GM12878 (cell line): Measurements from ENCODE around the gene SAMD15. TPM values are rescaled to one million over a fixed set of nuclear protein-coding genes. Genes with fewer than 3 reads are reported as not detected.

ENCODE experiments used
- ATAC-seq: fragments of 200-7000 bp; cut with Tn5 transposase; 3 replicates; pipeline ENCODE4 v1.9.1; 2020; ENCODE audit warnings: mild to moderate bottlenecking, moderate library complexity
- BruUV-seq: library from RNA; stranded (reverse); fragments of 400-500 nt; replicated peaks from 2 replicates; lab custom pipeline; 2021; lab: Mats Ljungman, UMichigan
- CTCF ChIA-PET: fragments of 300-600 bp; sonication (Branson Sonifier 250); formaldehyde crosslinking; extraction: SDS; loops from one replicate; lab custom pipeline; 2021; ENCODE audit warnings: inconsistent platforms; lab: Yijun Ruan, JAX
- POLR2A ChIA-PET: fragments of 350-600 bp; formaldehyde crosslinking; extraction: SDS; loops from one replicate; lab custom pipeline; 2021; ENCODE audit warnings: inconsistent platforms; lab: Charles Lee
- RAD21 ChIA-PET: fragments of 300-600 bp; sonication (Branson Sonifier 250); formaldehyde crosslinking; loops from one replicate; lab custom pipeline; 2023; ENCODE audit warnings: antibody characterized with exemption; ENCODE audit not compliant: unreplicated experiment; lab: Charles Lee
- SMC1A ChIA-PET: fragments of 300-600 bp; sonication (Branson Sonifier 250); formaldehyde crosslinking; loops from one replicate; lab custom pipeline; 2023; ENCODE audit not compliant: unreplicated experiment, uncharacterized antibody; lab: Charles Lee
- DNase-seq: peaks from one replicate; pipeline ENCODE4 v3.0.0-alpha.2; 2011; ENCODE audit warnings: low read depth, low spot score
- FAIRE-seq: peaks from 3 replicates; lab custom pipeline; 2011; peaks lifted over from hg19 to GRCh38; lab: Jason Lieb, UNC
- H2AFZ ChIP-seq: 2 replicates; pipeline ENCODE4 v1.6.0; 2011; ENCODE audit warnings: low read depth, low read length, control low read depth; ENCODE audit not compliant: control insufficient read depth
- H3K27ac ChIP-seq: 2 replicates; pipeline ENCODE4 v1.5.1; 2011; ENCODE audit warnings: control low read depth; ENCODE audit not compliant: control insufficient read depth, insufficient read depth
- H3K27me3 ChIP-seq, 2 experiments: replicated peaks in 1 of 2; 2 replicates each; pipeline versions ENCODE4 v1.6.0 to v1.6.1; 2011; ENCODE audit warnings: low read length in 1 of 2; ENCODE audit not compliant: control insufficient read depth in 2 of 2, insufficient read depth in 2 of 2
- H3K36me3 ChIP-seq, 2 experiments: 2 replicates each; pipeline ENCODE4 v1.5.1; 2011; ENCODE audit warnings: low read length in 1 of 2; ENCODE audit not compliant: control insufficient read depth in 2 of 2, insufficient read depth in 2 of 2
- H3K4me1 ChIP-seq: 2 replicates; pipeline ENCODE4 v1.6.1; 2011; ENCODE audit warnings: mild to moderate bottlenecking, low read length, moderate library complexity, mixed read lengths; ENCODE audit not compliant: control insufficient read depth, insufficient read depth
- H3K4me2 ChIP-seq: 2 replicates; pipeline ENCODE4 v1.6.0; 2011; ENCODE audit warnings: control low read depth; ENCODE audit not compliant: control insufficient read depth, insufficient read depth
- H3K4me3 ChIP-seq: fragments of 200-600 bp; sonication (generic); 2 replicates; pipeline ENCODE4 v1.5.1; 2016
- H3K79me2 ChIP-seq: 2 replicates; pipeline ENCODE4 v1.6.0; 2011; ENCODE audit warnings: low read length; ENCODE audit not compliant: control insufficient read depth, insufficient read depth
- H3K9ac ChIP-seq: 2 replicates; pipeline ENCODE4 v1.8.0; 2011; ENCODE audit warnings: low read length, control low read depth, mixed read lengths; ENCODE audit not compliant: control insufficient read depth, insufficient read depth
- H3K9me3 ChIP-seq: replicated peaks from 3 replicates; pipeline ENCODE4 v1.5.1; 2011; ENCODE audit warnings: mild to moderate bottlenecking, low read length; ENCODE audit not compliant: control insufficient read depth, insufficient read depth
- H4K20me1 ChIP-seq: 2 replicates; pipeline ENCODE4 v1.6.0; 2011; ENCODE audit not compliant: control insufficient read depth, insufficient read depth
- ASH2L ChIP-seq: fragments of 300-600, 200-600 bp; sonication (generic); IDR thresholded peaks from 2 replicates; pipeline ENCODE4 v1.6.1; 2017; ENCODE audit warnings: low read depth, mild to moderate bottlenecking, borderline replicate concordance
- ATF3 ChIP-seq: IDR thresholded peaks from 2 replicates; pipeline ENCODE4 v1.6.1; 2011; ENCODE audit warnings: low read depth, mild to moderate bottlenecking, low read length, moderate library complexity, borderline replicate concordance; ENCODE audit errors: extremely low read depth
- BCL11A ChIP-seq: IDR thresholded peaks from 2 replicates; pipeline ENCODE4 v1.6.1; 2011; ENCODE audit warnings: low read depth, low read length
- CBX5 ChIP-seq: sonication (generic); IDR thresholded peaks from 2 replicates; pipeline ENCODE4 v1.6.1; 2016; ENCODE audit warnings: low read depth, moderate library complexity, mild to moderate bottlenecking, inconsistent platforms
- CHD1 ChIP-seq: IDR thresholded peaks from 2 replicates; pipeline ENCODE4 v1.6.1; 2012; ENCODE audit warnings: low read depth, low read length, improper control_type of control experiment
- CHD2 ChIP-seq: IDR thresholded peaks from 2 replicates; pipeline ENCODE4 v1.6.1; 2011; ENCODE audit warnings: low read depth, low read length, improper control_type of control experiment, borderline replicate concordance
- CHD4 ChIP-seq: fragments of 200-600 bp; sonication (generic); IDR thresholded peaks from 2 replicates; pipeline ENCODE4 v1.6.1; 2016; ENCODE audit warnings: mild to moderate bottlenecking
- EZH2 ChIP-seq: IDR thresholded peaks from 2 replicates; pipeline ENCODE4 v1.6.1; 2012; ENCODE audit warnings: low read depth, mild to moderate bottlenecking, control low read depth, inconsistent platforms, low read length, borderline replicate concordance; ENCODE audit not compliant: control insufficient read depth
- HDAC2 ChIP-seq: fragments of 200-600 bp; sonication (generic); IDR thresholded peaks from 2 replicates; pipeline ENCODE4 v1.6.1; 2017
- KDM1A ChIP-seq: fragments of 200-600 bp; sonication (generic); IDR thresholded peaks from 2 replicates; pipeline ENCODE4 v1.6.1; 2016; ENCODE audit warnings: borderline replicate concordance
- MEF2B ChIP-seq: fragments of 450-650 bp; IDR thresholded peaks from 2 replicates; pipeline ENCODE4 v1.6.1; 2018; ENCODE audit warnings: mild to moderate bottlenecking, moderate library complexity; ENCODE audit not compliant: partially characterized antibody, poor library complexity, severe bottlenecking
- NFYB ChIP-seq: IDR thresholded peaks from 2 replicates; pipeline ENCODE4 v1.6.1; 2011; ENCODE audit warnings: low read depth, mild to moderate bottlenecking, low read length, improper control_type of control experiment, moderate library complexity; ENCODE audit not compliant: insufficient read depth
- PML ChIP-seq: IDR thresholded peaks from 2 replicates; pipeline ENCODE4 v1.6.1; 2012; ENCODE audit warnings: low read length, inconsistent platforms
- RAD51 ChIP-seq: fragments of 450-650 bp; IDR thresholded peaks from 2 replicates; pipeline ENCODE4 v1.6.1; 2016; ENCODE audit warnings: moderate library complexity, mild to moderate bottlenecking, inconsistent platforms
- RB1 ChIP-seq: fragments of 450-650 bp; formaldehyde crosslinking; IDR thresholded peaks from 2 replicates; pipeline ENCODE4 v1.6.1; 2017; ENCODE audit warnings: mild to moderate bottlenecking, borderline replicate concordance
- SIN3A ChIP-seq: IDR thresholded peaks from 2 replicates; pipeline ENCODE4 v1.6.1; 2012; ENCODE audit warnings: low read depth, low read length, improper control_type of control experiment
- TARDBP ChIP-seq: IDR thresholded peaks from 2 replicates; pipeline ENCODE4 v1.6.1; 2016; ENCODE audit warnings: borderline replicate concordance
- TCF12 ChIP-seq: IDR thresholded peaks from 2 replicates; pipeline ENCODE4 v1.6.1; 2011; ENCODE audit warnings: low read depth, mild to moderate bottlenecking, low read length
- WGBS: methylation state at CpG from one replicate; pipeline ENCODE4 v1.1.6; 2016; ENCODE audit warnings: low lambda C conversion rate; ENCODE audit not compliant: insufficient replicate concordance, insufficient coverage; ENCODE audit errors: missing lambda C conversion rate; 5-methylcytosine and 5-hydroxymethylcytosine counted together
- in situ Hi-C: fragments of 300-500 bp; cut with MboI; formaldehyde crosslinking; loops from 9 replicates; pipeline ENCODE4 v1.14.3; 2018; ENCODE audit warnings: mixed read lengths
- intact Hi-C: fragments of 100-400 bp; cut with micrococcal nuclease; formaldehyde crosslinking; loops from one replicate; pipeline ENCODE4 v1.14.2; 2022; ENCODE audit not compliant: unreplicated experiment
- polyA plus RNA-seq, 11 experiments: library from polyadenylated mRNA; depleted of rRNA in 4 of 11; unstranded in 6 of 11; stranded (reverse) in 5 of 11; fragments of >200 nt; fragmentation: Nextera tagmentation in 4 of 11; fragmentation: Illumina TruSeq in 1 of 11; extraction: Ambion mirVana in 4 of 11; extraction: Trizol in 1 of 11; gene quantifications; 1 replicate in 1 of 11; 2 replicates in 10 of 11; pipeline versions ENCODE4 v1.2.1 to v1.2.3, GENCODE V29; 2011 to 2016; ENCODE audit warnings: inconsistent platforms in 2 of 11, missing spikeins in 2 of 11, low read depth in 1 of 11
- total RNA-seq, 4 experiments: library from RNA; depleted of rRNA in 3 of 4; stranded (reverse); fragments of >200 nt in 3 of 4; fragmentation: Illumina TruSeq in 1 of 4; extraction: Trizol in 1 of 4; gene quantifications; 2 replicates each; pipeline versions ENCODE4 v1.2.1 to v1.2.3, GENCODE V29; 2013 to 2021

The SAMD15 gene
- total and polyA plus RNA-seq, 10 of the 15 experiments (the other 5 are each of a cell fraction or from before 2014, with no cell fraction given), result 0.33 to 2.0 (median 0.97) TPM

DNA sequence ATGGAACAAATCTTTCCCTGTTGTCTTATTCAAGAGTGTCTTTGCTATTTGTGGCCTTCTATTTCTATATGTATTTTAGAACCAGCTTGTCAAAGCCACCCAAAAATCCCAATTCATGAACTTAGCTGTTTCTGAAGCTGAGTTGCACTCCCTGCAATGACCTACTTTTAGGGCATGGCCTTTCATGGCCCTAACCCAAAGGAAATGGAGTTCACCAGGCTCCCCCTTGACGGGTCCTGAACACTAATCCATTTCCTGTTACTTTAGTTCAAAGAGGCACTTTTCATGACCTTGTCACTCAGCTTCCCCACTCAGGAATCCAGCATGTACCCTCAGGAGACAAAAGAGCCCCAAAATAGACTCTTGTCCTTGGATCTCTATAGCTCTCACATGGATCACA is 7.9 kb upstream of the SAMD15 start:
- peak overlapping the region; percentile 27 for H3K27ac ChIP-seq
- H3K4me1 ChIP-seq, result peaks cover 14% of the 10 kb centered on the region
- FAIRE-seq (no peak), DNase-seq (no peak), ATAC-seq (no peak)
- H3K79me2 ChIP-seq, result peaks cover 52% of the 10 kb centered on the region
- H3K4me2 ChIP-seq, result peak overlapping the region; percentile 38; the same call in 1 of the 2 replicates
- ChIA-PET RAD21 (interaction anchor here (1.4 kb wide), 1 partner anchor 87 kb away, joined by 5 read pairs; the partner anchor contains the start of gene VIPAS39), POLR2A (no interaction called here), SMC1A (interaction anchor here (0.9 to 1.4 kb wide), 2 partner anchors 50 to 248 kb away, joined by 3 read pairs; no protein-coding TSS in a partner anchor), CTCF (interaction anchor here (1.0 to 1.2 kb wide), 3 partner anchors 14 to 53 kb away, joined by 3 to 4 read pairs (median 3); no protein-coding TSS in a partner anchor)
- no peaks in the 10 kb centered on the region for H3K9me3 ChIP-seq
- WGBS, result 0% methylated on average over 1 of the region's 1 CpG
- no peaks in the 10 kb centered on the region for H4K20me1 ChIP-seq
- no TSS peak for BruUV-seq
- no peaks in the 10 kb centered on the region for H3K27me3 ChIP-seq
- TF ChIP-seq BCL11A (no peak), KDM1A (no peak), HDAC2 (no peak), ASH2L (no peak), NFYB (no peak), CHD2 (no peak), CHD1 (no peak), CHD4 (no peak), TCF12 (no peak), CBX5 (no peak), MEF2B (no peak), PML (no peak), TARDBP (no peak), SIN3A (no peak), RB1 (no peak), RAD51 (no peak), ATF3 (no peak), EZH2 (no peak)
- in situ Hi-C loops, result no loop called here
- H2AFZ ChIP-seq, result no peak overlapping the region
- intact Hi-C loops, result no loop called here
- peaks cover 0 to 2% of the 10 kb centered on the region in 2 experiments; a peak in 2 of 4 replicates for H3K36me3 ChIP-seq
- H3K4me3 ChIP-seq, result no peak overlapping the region
- no peak overlapping the region for H3K9ac ChIP-seq
